ENCODE measurements around the gene SPOCK1. TPM values are rescaled to one million over a fixed set of nuclear protein-coding genes. Genes with fewer than 3 reads are reported as not detected.
"Not testable (repeated sequence)": the region's sequence is repeated elsewhere in the genome, so short reads cannot be mapped to it uniquely, and the experiment has no call there.

Gene SPOCK1
- total RNA-seq, 1 experiment from 2014 or later: 23.9 TPM

DNA sequence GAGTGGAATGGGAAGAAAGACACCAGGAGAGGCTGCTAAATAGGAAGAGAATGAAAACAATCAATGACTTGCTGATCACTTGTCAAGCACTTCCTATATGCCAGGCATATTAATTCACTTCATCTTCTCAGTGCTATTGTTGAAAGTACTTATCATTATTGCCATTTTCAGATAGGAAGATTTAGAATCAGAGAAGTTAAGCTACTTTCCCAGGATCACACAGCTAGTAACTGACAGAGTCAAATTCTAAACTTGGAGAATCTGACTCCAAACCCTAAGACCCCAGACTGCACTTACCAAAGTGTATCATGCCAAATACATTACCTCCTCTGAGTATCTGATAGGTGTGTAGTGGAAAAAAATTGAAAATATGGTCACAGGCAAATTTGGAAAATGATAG lies 236.3 kb downstream of the SPOCK1 start:
- Histone ChIP-seq H3K9me3 (ENCODE audit: insufficient read depth, low read depth) (no peaks in the 10 kb centered on the region), H3F3A (ENCODE audit: insufficient read depth, low read depth) (no peaks in the 10 kb centered on the region), H3K4me2 (no peak overlapping the region), H3K36me3 (ENCODE audit: low read depth) (no peaks in the 10 kb centered on the region), H2AFZ (no peak overlapping the region), H3K79me2 (ENCODE audit: low read depth) (no peaks in the 10 kb centered on the region), H3K4me1 (replicated peaks; ENCODE audit: insufficient read depth) (no peaks in the 10 kb centered on the region), H3K9me2 (ENCODE audit: insufficient read depth) (no peaks in the 10 kb centered on the region), H3K4me3 (no peak overlapping the region), H4K20me1 (ENCODE audit: insufficient read depth) (no peaks in the 10 kb centered on the region), H3K27ac (no peak overlapping the region), H3K27me3 (ENCODE audit: insufficient read depth, low read depth) (no peaks in the 10 kb centered on the region)
- DNase-seq: no peak
- ChIA-PET POLR2A (ENCODE audit: unreplicated experiment) (no interaction called here), CTCF (no interaction called here)
- TF ChIP-seq, protein P1, sequence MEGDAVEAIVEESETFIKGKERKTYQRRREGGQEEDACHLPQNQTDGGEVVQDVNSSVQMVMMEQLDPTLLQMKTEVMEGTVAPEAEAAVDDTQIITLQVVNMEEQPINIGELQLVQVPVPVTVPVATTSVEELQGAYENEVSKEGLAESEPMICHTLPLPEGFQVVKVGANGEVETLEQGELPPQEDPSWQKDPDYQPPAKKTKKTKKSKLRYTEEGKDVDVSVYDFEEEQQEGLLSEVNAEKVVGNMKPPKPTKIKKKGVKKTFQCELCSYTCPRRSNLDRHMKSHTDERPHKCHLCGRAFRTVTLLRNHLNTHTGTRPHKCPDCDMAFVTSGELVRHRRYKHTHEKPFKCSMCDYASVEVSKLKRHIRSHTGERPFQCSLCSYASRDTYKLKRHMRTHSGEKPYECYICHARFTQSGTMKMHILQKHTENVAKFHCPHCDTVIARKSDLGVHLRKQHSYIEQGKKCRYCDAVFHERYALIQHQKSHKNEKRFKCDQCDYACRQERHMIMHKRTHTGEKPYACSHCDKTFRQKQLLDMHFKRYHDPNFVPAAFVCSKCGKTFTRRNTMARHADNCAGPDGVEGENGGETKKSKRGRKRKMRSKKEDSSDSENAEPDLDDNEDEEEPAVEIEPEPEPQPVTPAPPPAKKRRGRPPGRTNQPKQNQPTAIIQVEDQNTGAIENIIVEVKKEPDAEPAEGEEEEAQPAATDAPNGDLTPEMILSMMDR (conservative IDR thresholded peaks at IDR 0.05): no peak
- no peak for TF ChIP-seq EZH2 (IDR thresholded peaks at IDR 0.05; ENCODE audit: low read depth)
- intact Hi-C loops (cut with micrococcal nuclease; ENCODE audit: unreplicated experiment): no loop called here
- no TSS peak for BruUV-seq (replicated peaks)

- Histone ChIP-seq H3K36me3 (ENCODE audit: low read depth) (no peaks in the 10 kb centered on the region), H3K4me2 (no peak overlapping the region), H3F3A (ENCODE audit: insufficient read depth, low read depth) (no peaks in the 10 kb centered on the region), H3K79me2 (ENCODE audit: low read depth) (no peaks in the 10 kb centered on the region), H4K20me1 (ENCODE audit: insufficient read depth) (no peaks in the 10 kb centered on the region), H3K27me3 (ENCODE audit: insufficient read depth, low read depth) (no peaks in the 10 kb centered on the region), H3K4me3 (no peak overlapping the region), H3K9me2 (ENCODE audit: insufficient read depth) (no peaks in the 10 kb centered on the region), H3K27ac (no peak overlapping the region), H3K9me3 (ENCODE audit: insufficient read depth, low read depth) (no peaks in the 10 kb centered on the region), H2AFZ (no peak overlapping the region), H3K4me1 (replicated peaks; ENCODE audit: insufficient read depth) (no peaks in the 10 kb centered on the region)
- intact Hi-C loops (cut with micrococcal nuclease; ENCODE audit: unreplicated experiment): no loop called here
- POLR2A ChIA-PET (ENCODE audit: unreplicated experiment): no interaction called here
- TF ChIP-seq EZH2 (IDR thresholded peaks at IDR 0.05; ENCODE audit: low read depth): no peak
- TF ChIP-seq, protein P1 (conservative IDR thresholded peaks at IDR 0.05): no peak
- CTCF ChIA-PET: no interaction called here
- no peak for DNase-seq
- BruUV-seq (replicated peaks): no TSS peak
Observed at GRCh38 chr5:137260820-137261695, 238.1 kb downstream of the SPOCK1 start.

DNA sequence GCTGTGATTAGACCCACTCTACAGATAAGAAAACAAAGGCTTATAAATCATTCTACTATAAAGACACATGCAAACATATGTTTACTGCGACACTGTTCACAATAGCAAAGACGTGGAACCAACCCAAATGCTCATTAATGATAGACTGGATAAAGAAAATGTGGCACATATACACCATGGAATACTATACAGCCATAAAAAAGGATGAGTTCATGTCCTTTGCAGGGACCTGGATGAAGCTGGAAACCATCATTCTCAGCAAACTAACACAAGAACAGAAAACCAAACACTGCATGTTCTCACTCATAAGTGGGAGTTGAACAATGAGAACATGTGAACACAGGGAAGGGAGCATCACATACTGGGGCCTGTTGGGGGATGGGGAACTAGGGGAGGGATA lies 240.0 kb downstream of the SPOCK1 start:
- H3K79me2 ChIP-seq (ENCODE audit: low read depth); intact Hi-C loops (cut with micrococcal nuclease; ENCODE audit: unreplicated experiment); BruUV-seq (replicated peaks); POLR2A ChIA-PET (ENCODE audit: unreplicated experiment); H3F3A ChIP-seq (ENCODE audit: insufficient read depth, low read depth); CTCF ChIA-PET; H3K36me3 ChIP-seq (ENCODE audit: low read depth); H3K4me3 ChIP-seq; H3K9me3 ChIP-seq (ENCODE audit: insufficient read depth, low read depth); H3K4me1 ChIP-seq (replicated peaks; ENCODE audit: insufficient read depth); H3K4me2 ChIP-seq; H2AFZ ChIP-seq; H4K20me1 ChIP-seq (ENCODE audit: insufficient read depth); H3K27ac ChIP-seq; H3K9me2 ChIP-seq (ENCODE audit: insufficient read depth); DNase-seq; H3K27me3 ChIP-seq (ENCODE audit: insufficient read depth, low read depth): not testable (repeated sequence)

Data from PC-9 (cell line).